Activated T-cell treated with anti-CD3 and anti-CD28 coated beads, Interleukin-2, amount 50 U/mL, for 4 hours (primary cell): ENCODE data around the gene PORCN. TPM values are rescaled to one million over a fixed set of nuclear protein-coding genes. Genes with fewer than 3 reads are reported as not detected.

Experiments
- ATAC-seq, 2 donors: fragments of 200-7000 bp; cut with Tn5 transposase; one replicate each; pipeline ENCODE4 v1.10.0; 2021
- DNase-seq: peaks from one replicate; pipeline ENCODE4 v3.0.0-alpha.2; 2020
- H3K27me3 Mint-ChIP-seq: one replicate; pipeline ENCODE4 v1.8.0; 2021; ENCODE audit warnings: low read depth, mixed read lengths
- H3K36me3 Mint-ChIP-seq: one replicate; pipeline ENCODE4 v1.8.0; 2022; ENCODE audit warnings: mixed read lengths; ENCODE audit not compliant: insufficient read depth
- H3K4me1 Mint-ChIP-seq: one replicate; pipeline ENCODE4 v1.8.0; 2021; ENCODE audit warnings: low read depth, mixed read lengths
- H3K4me3 Mint-ChIP-seq: one replicate; pipeline ENCODE4 v1.8.0; 2021; ENCODE audit warnings: mild to moderate bottlenecking, moderate library complexity, mixed read lengths
- H3K9me3 Mint-ChIP-seq: one replicate; pipeline ENCODE4 v1.8.0; 2021; ENCODE audit warnings: mixed read lengths
- total RNA-seq, 3 donors: library from RNA; stranded (reverse); gene quantifications; one replicate each; pipeline ENCODE4 v1.2.1, GENCODE V29; 2021

PORCN gene
- total RNA-seq, 3 donors from 2014 or later: 7.5 to 10.0 (median 9.4) TPM

DNA sequence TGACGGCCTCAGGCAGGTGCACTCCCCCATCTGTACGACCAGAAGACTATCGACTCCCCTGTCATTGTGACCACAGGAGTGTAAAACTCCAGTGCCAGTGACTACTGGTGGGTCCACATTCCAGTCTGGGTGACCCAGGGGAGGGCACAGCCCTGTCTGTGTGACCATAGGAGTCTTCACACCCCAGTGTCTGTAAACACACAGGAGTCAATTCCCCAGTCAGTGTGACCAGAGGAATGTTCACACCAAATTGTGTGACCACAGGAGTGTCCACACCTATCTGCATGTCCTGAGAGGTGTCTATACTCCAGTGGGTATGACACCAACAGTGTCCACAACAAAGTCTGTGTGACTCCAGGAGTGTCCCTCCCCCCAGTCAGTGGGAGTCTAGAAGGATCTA lies 20.8 kb upstream of the PORCN start:
- ATAC-seq: no peak
- H3K9me3 Mint-ChIP-seq: no peaks in the 10 kb centered on the region
- H3K27me3 Mint-ChIP-seq: no peaks in the 10 kb centered on the region
- no peaks in the 10 kb centered on the region for H3K4me1 Mint-ChIP-seq
- no peak overlapping the region for H3K4me3 Mint-ChIP-seq
- DNase-seq: no peak
- no peaks in the 10 kb centered on the region for H3K36me3 Mint-ChIP-seq

DNA sequence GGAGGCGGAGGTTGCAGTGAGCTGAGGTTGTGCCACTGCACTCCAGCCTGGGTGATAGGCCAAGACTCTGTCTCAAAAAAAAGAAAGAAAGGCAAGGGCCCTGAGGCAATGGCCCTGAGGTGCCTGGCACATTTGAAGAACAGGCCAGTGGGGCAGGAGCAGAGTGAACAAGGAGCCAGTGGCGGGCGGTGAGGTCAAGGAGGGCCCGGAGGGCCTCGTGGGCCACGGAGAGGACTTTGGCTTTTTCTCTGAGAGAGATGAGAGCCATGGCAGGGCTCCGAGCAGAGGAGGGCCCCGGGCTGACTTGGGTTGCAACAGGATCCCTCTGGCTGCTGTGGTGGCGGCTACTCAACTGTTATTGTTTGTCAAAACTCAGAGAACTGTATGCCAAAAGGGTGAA lies 19.5 kb upstream of the PORCN start:
- no peak for ATAC-seq
- H3K36me3 Mint-ChIP-seq: no peaks in the 10 kb centered on the region
- H3K27me3 Mint-ChIP-seq: no peaks in the 10 kb centered on the region
- no peaks in the 10 kb centered on the region for H3K9me3 Mint-ChIP-seq
- no peak for DNase-seq
- H3K4me3 Mint-ChIP-seq: no peak overlapping the region
- no peaks in the 10 kb centered on the region for H3K4me1 Mint-ChIP-seq

DNA sequence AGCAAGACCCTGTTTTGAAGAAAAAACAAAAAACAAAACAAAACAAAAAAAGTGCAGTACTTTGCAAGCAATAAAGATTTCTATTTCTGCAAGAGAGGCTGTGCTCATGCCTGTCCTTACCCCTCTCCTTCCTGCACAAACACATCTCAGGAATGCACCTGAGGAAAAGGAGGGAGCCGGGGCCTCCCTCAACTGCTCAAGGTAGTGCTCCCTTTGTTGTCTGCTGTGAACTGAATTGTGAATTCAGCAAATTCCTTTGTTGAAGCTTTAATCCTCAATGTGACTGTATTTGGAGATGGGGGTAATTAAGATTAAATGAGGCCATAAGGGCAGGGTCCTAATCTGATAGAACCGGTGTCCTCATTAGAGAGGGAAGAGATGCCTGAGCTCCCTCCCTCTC lies 18.9 kb upstream of the PORCN start:
- H3K4me1 Mint-ChIP-seq: no peaks in the 10 kb centered on the region
- H3K36me3 Mint-ChIP-seq: no peaks in the 10 kb centered on the region
- H3K9me3 Mint-ChIP-seq: no peaks in the 10 kb centered on the region
- DNase-seq (no peak), ATAC-seq (no peak)
- H3K4me3 Mint-ChIP-seq: no peak overlapping the region
- no peaks in the 10 kb centered on the region for H3K27me3 Mint-ChIP-seq

DNA sequence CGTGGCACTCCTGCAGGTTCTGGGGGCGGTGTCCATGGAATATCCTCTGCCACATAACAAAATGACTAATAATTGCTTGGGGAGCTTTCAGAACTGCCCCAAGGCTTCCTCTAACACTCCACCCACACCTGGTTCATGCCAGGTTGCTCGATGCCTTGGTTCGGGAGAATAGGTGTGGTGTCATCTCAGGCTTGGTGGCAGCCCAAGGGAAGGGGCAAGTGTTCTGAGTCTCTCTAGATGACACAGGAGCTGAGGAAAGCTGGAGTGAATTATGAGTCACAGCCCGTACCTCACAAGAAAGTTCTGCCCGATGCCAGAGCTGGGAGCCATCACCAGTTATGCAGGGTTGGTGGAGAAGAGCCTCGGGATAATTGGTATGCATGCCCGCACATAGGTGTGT lies 18.1 kb upstream of the PORCN start:
- Mint-ChIP-seq H3K9me3 (no peaks in the 10 kb centered on the region), H3K27me3 (no peaks in the 10 kb centered on the region), H3K4me3 (no peak overlapping the region), H3K36me3 (no peaks in the 10 kb centered on the region), H3K4me1 (no peaks in the 10 kb centered on the region)
- ATAC-seq (no peak), DNase-seq (no peak)

DNA sequence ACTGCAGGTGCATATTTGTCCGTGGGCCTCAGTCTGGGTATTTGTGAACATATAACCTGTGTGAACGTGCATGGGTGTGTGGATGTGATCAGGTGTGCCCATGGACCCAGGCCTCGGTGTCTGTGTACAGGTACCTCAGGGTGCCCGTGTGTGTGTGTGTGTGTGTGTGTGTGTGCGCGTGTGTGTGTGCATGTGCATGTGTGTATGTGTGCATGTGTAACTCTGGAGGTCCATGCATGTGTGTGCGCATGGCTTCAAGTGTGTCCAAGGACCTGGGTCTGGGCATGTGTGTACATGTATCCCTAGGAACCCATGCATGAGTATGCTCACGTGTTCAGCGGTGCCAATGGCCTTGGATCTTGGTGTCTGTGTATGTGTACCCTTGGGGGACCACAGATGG lies 17.0 kb upstream of the PORCN start:
- no peak for DNase-seq
- Mint-ChIP-seq H3K27me3 (no peaks in the 10 kb centered on the region), H3K9me3 (no peaks in the 10 kb centered on the region), H3K4me1 (no peaks in the 10 kb centered on the region), H3K36me3 (no peaks in the 10 kb centered on the region), H3K4me3 (no peak overlapping the region)
- ATAC-seq: no peak

DNA sequence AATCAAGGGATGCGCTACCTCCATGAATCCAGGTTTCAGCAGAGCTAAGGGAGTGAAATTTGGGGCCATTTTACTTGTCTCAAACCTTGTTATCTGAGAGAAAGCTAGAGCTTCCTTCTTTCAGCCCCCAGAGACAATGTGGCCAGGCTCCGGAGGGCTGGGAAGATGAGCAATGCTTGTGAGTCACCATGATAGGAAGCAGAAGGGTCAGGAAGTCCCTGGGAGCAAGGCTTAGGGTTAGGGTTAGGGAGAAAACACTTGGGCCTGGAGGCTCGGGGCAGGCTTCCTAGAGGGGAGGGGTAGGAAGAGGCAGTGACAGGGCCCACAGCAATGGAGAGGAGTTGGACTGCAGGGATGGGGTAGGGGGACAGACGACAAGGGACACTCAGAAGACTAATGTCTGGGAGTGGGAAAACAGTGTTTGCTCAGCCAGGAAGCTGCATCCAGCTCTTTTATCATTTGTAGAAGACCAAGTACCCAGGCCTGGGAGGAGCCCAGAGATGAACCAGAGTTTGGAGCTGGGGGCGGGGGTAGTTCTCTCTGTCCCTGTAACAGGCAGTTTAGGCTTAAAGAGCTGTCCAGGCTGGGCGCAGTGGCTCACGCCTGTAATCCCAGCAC lies 16.4 kb upstream of the PORCN start:
- Mint-ChIP-seq H3K4me1 (no peaks in the 10 kb centered on the region), H3K9me3 (no peaks in the 10 kb centered on the region), H3K27me3 (no peaks in the 10 kb centered on the region), H3K36me3 (no peaks in the 10 kb centered on the region), H3K4me3 (no peak overlapping the region)
- ATAC-seq (no peak), DNase-seq (no peak)

DNA sequence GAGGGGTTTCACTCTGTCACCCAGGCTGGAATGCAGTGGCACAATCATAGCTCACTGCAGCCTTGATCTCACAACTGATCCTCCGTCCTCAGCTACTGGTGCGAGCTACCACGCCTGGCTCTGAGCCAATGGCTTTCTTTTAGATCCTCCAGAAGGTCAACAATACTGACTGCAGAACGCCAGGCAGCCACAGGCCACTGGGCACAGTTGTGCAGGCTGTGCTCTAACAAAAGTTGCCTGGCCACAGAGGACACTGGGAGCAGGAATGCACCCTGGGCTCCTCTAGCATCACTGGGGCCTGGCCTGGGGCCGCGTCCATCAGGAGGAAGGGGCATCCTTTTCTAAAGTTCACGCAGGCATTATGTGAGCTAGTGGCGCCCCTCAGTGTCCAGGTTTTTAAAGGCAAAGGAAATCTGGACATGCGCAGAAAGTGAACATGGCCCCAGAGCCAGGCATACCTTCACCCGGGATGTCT lies 14.9 kb upstream of the PORCN start:
- ATAC-seq (no peak), DNase-seq (no peak)
- Mint-ChIP-seq H3K4me1 (no peaks in the 10 kb centered on the region), H3K4me3 (no peak overlapping the region), H3K36me3 (no peaks in the 10 kb centered on the region), H3K9me3 (no peaks in the 10 kb centered on the region), H3K27me3 (no peaks in the 10 kb centered on the region)

DNA sequence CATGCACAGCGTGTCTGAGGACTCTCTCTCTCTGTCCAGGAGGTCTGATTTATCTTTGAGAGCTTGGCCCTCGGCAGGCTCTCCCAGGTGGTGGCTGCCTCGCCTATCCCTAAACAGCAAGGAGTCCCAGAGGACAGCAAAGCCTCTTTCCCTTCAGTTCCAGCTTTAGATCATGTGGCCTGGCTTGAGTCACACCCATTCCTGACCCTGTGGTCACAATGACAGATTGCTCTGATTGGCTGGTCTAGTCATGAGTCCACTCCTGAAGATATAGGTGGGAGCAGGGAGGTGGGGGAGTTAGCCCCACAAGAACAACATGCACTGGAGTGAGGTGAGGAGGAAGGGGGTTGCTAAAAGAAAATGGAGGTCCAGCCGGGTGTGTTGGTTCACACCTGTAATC lies 12.1 kb upstream of the PORCN start:
- DNase-seq: no peak
- ATAC-seq: no peak
- no peaks in the 10 kb centered on the region for H3K27me3 Mint-ChIP-seq
- no peaks in the 10 kb centered on the region for H3K36me3 Mint-ChIP-seq
- H3K9me3 Mint-ChIP-seq: no peaks in the 10 kb centered on the region
- H3K4me1 Mint-ChIP-seq: no peaks in the 10 kb centered on the region
- H3K4me3 Mint-ChIP-seq: no peak overlapping the region

DNA sequence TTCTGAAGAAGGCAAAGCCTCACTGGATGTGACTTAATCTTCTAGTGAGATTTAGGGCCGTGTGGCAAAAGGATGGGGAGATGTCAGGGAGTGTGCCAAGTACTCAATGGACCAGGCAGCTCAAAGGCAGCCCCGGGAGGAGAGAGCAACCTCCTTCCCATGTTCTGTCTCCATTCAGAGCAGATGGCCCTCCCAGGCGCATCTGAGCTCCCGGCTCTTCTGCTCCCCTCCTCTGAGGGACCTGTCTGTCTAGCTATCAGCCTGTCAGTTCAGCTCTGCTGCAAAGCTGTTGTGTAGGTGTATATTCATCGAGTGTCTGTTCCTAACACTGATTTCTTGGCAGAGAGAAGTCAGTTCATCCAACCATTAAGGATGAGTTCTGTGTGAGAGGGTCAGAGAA lies 10.9 kb upstream of the PORCN start:
- no peaks in the 10 kb centered on the region for H3K36me3 Mint-ChIP-seq
- DNase-seq (no peak), ATAC-seq (no peak)
- no peaks in the 10 kb centered on the region for H3K9me3 Mint-ChIP-seq
- H3K4me3 Mint-ChIP-seq: no peak overlapping the region
- no peaks in the 10 kb centered on the region for H3K27me3 Mint-ChIP-seq
- no peaks in the 10 kb centered on the region for H3K4me1 Mint-ChIP-seq

DNA sequence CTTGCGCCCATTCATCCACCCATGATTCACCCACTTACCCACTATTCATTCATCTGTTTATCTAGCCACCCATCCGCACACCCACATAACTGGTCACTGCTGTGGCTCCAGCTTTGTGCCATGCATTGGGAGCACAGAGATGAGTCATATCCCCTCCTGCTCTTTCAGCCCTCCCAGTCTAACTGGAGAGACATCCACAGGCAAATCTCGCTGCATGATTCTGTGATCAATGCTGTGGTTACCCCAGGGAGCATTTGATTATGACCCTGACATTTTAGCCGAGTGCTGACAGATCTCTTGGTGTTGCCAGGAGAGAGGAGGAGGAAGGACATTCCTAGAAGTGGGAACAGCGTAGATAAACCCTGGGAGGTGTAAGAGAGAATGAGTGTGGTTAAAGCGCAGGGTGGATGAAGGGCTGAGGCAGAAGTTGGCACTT lies 10.4 kb upstream of the PORCN start:
- ATAC-seq: no peak

DNA sequence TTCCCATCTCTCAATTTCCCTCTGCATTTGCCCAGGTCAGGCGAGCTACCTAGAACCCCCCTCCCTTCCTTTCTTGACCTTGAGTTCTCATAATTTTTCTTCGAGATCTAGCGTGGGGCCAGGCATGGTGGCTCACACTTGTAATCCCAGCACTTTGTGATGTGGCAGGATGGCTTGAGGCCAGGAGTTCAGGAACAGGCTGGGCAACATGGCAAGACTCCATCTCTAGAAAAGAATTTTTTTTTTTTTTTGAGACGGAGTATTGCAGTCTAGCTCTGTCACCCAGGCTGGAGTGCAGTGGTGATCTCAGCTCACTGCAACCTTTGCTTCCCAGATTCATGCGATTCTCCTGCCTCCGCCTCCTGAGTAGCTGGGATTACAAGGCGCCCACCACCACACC lies 4.5 kb upstream of the PORCN start:
- no peaks in the 10 kb centered on the region for H3K27me3 Mint-ChIP-seq
- no peak for ATAC-seq
- DNase-seq: no peak
- no peaks in the 10 kb centered on the region for H3K36me3 Mint-ChIP-seq
- H3K9me3 Mint-ChIP-seq: no peaks in the 10 kb centered on the region
- H3K4me3 Mint-ChIP-seq: no peak overlapping the region
- H3K4me1 Mint-ChIP-seq: peaks cover 3% of the 10 kb centered on the region

More for the DNA sequence above, 10.4 kb upstream of the PORCN start:
- no peak for DNase-seq
- Mint-ChIP-seq H3K27me3 (no peaks in the 10 kb centered on the region), H3K4me1 (no peaks in the 10 kb centered on the region), H3K9me3 (no peaks in the 10 kb centered on the region), H3K4me3 (no peak overlapping the region), H3K36me3 (no peaks in the 10 kb centered on the region)

DNA sequence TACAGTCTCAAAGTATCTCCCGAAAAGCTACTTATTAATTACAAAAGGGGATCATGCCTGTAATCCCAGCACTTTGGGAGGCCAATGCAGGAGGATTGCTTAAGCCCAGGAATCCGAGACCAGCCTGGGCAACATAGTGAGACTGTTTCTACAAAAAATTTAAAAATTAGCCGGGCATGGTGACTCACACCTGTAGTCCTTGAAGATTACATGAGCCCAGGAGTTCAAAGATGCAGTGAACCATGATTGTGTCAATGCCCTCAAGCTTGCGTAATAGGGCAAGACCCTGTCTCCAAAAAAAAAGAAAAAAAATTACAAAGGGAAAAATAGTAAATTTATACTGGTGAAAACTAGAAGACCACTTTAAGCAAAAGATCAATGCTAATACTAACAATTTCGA lies 3.3 kb upstream of the PORCN start:
- Mint-ChIP-seq H3K36me3 (no peaks in the 10 kb centered on the region), H3K27me3 (no peaks in the 10 kb centered on the region), H3K4me1 (peaks cover 13% of the 10 kb centered on the region), H3K4me3 (no peak overlapping the region), H3K9me3 (no peaks in the 10 kb centered on the region)
- ATAC-seq: no peak
- DNase-seq: no peak

DNA sequence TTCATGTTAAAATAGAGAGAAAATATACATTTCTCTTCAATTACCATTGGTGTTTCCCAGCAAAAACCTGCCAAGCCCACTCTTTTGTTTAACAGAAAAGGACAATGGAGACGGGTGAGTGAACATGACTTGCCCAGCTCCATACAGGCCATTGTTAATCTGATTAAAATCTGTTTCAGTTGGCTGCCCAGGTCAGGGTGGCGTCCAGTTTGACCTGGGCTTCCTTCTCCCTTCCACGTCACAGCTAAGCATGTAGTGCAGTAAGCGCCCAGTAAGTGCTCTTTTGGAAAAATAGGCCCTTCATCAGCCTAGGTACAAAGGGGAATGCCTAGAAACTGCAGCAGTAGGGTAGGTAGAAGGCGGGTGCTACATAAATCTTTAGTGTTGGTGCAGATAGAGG lies 1.5 kb upstream of the PORCN start:
- ATAC-seq (no peak), DNase-seq (no peak)
- peaks cover 20% of the 10 kb centered on the region for H3K4me1 Mint-ChIP-seq
- H3K4me3 Mint-ChIP-seq: peak overlapping the region; percentile 21
- H3K36me3 Mint-ChIP-seq: peaks cover 1% of the 10 kb centered on the region
- H3K27me3 Mint-ChIP-seq: no peaks in the 10 kb centered on the region
- no peaks in the 10 kb centered on the region for H3K9me3 Mint-ChIP-seq

DNA sequence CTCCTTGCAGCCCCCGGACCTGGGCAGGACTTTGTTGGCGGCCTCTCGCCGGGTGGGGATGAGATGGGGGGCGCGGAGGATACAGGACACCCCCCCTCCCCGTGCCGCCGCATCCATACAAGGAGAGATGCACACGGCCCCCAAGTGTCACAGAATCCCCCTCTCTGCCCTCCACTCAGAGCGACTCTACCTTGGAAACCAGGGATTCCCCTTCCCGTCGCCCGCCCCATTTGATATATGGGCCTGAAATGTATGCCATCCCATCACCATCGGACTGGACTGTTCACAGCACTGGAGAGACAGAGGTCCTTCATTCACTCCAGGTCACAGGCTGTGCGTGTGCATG lies 426 bp downstream of the PORCN start:
- DNase-seq (no peak), ATAC-seq (peak; percentile 51 to 53)
- Mint-ChIP-seq H3K36me3 (peaks cover 1% of the 10 kb centered on the region), H3K27me3 (no peaks in the 10 kb centered on the region), H3K4me3 (peak overlapping the region; percentile 90), H3K4me1 (peaks cover 20% of the 10 kb centered on the region), H3K9me3 (no peaks in the 10 kb centered on the region)

DNA sequence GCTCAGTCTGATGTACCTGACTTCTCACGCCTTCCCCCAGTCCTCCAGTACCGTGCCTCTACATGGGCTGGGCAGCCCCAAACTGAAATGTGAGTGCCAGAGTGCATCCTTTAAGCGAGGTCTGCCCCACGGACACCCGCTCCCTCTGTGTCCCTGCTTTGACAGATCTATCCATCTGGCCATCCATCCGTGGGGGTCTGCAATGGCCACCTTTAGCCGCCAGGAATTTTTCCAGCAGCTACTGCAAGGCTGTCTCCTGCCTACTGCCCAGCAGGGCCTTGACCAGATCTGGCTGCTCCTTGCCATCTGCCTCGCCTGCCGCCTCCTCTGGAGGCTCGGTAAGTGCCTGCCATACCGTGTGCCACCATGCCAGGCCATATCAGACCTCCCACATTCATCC lies 827 bp downstream of the PORCN start:
- H3K4me1 Mint-ChIP-seq: peaks cover 20% of the 10 kb centered on the region
- no peaks in the 10 kb centered on the region for H3K9me3 Mint-ChIP-seq
- no peaks in the 10 kb centered on the region for H3K27me3 Mint-ChIP-seq
- no peak for DNase-seq
- H3K36me3 Mint-ChIP-seq: peaks cover 1% of the 10 kb centered on the region
- H3K4me3 Mint-ChIP-seq: peak overlapping the region; percentile 90
- ATAC-seq: peak in 1 of 2 donors; percentile 29

DNA sequence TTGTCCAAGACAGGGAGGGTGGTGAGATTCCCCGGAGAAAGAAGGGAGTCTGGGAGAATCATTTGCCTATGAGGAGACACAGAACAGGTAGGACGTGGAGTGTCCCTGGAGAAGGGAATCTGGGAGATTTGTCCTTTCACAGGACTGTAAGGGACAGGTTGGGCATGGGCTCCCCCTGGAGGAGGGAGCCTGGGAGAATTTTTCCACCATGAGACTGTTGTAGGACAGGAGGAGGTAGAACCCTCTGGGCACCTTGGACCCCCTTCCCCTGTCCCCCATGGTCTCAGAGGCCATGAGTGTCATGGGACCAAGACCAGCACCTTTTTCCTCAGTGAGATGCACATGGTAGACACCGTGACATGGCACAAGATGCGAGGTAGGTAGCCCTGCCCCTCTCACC lies 2.8 kb downstream of the PORCN start:
- Mint-ChIP-seq H3K4me1 (peaks cover 22% of the 10 kb centered on the region), H3K27me3 (no peaks in the 10 kb centered on the region), H3K36me3 (peaks cover 8% of the 10 kb centered on the region), H3K9me3 (no peaks in the 10 kb centered on the region), H3K4me3 (no peak overlapping the region)
- DNase-seq: no peak
- ATAC-seq: no peak
